ENCODE measurements around the gene TMEM61.

Gene TMEM61

GRCh38 chr1:54965624-54966340 is 14.6 kb upstream of the TMEM61 start:
- Histone ChIP-seq H3K27me3 (ENCODE audit: control insufficient read depth, insufficient read depth, low read length) (no peaks in the 10 kb centered on the region), H3K4me1 (ENCODE audit: control insufficient read depth, insufficient read depth, low read length) (peaks cover 9% of the 10 kb centered on the region), H3K4me3 (ENCODE audit: low read length) (no peak overlapping the region), H3K36me3 (ENCODE audit: control insufficient read depth, insufficient read depth, low read length) (no peaks in the 10 kb centered on the region), H3K9me3 (ENCODE audit: control insufficient read depth, low read length) (no peaks in the 10 kb centered on the region), H3K9ac (ENCODE audit: low read length) (no peak overlapping the region)

DNA sequence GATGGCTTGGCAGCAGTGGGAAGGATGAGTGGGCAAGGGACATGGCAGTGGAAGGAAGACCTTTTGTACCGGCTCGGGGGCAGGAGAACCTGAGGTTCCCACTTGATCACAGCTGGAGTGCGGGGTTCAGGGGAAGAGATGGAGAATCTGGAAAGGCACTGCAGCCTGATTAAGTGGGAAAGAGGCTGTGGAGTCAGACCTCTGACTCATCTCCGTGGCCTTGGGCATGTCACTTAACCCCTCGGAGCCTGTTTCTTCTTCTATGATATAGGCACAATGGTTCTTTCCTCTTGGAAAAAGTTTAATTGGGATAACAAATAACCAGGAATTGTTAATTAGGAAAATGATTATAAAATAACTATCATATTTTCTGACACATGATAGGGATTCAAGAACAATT is 13.1 kb upstream of the TMEM61 start:
- no peak overlapping the region for H3K9ac ChIP-seq (ENCODE audit: low read length)

DNA sequence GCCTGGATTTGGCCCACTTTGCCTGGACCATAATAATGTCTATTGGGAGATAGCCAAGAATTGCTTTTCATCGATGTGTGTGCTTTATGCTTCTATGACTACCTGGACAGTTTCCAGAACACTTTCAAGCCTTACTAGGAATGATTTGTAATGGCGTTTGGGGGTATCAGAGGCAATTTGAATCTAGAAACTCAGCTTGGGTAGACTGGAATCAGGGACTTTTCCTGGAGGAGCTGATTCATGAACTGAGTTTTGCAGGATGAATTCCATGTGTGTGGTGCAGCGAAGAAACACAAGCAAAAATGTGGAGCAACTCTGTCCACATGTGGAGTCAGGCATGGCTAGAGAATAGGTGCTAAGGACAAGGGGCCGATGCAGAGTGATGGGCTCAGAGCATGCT is 11.9 kb upstream of the TMEM61 start:
- Histone ChIP-seq H3K4me3 (ENCODE audit: low read length) (no peak overlapping the region), H3K36me3 (ENCODE audit: control insufficient read depth, insufficient read depth, low read length) (no peaks in the 10 kb centered on the region), H3K9ac (ENCODE audit: low read length) (no peak overlapping the region), H3K27me3 (ENCODE audit: control insufficient read depth, insufficient read depth, low read length) (no peaks in the 10 kb centered on the region), H3K9me3 (ENCODE audit: control insufficient read depth, low read length) (no peaks in the 10 kb centered on the region), H3K4me1 (ENCODE audit: control insufficient read depth, insufficient read depth, low read length) (peaks cover 9% of the 10 kb centered on the region)

More for the DNA sequence above, 13.1 kb upstream of the TMEM61 start:
- Histone ChIP-seq H3K4me1 (ENCODE audit: control insufficient read depth, insufficient read depth, low read length) (peaks cover 9% of the 10 kb centered on the region), H3K9me3 (ENCODE audit: control insufficient read depth, low read length) (no peaks in the 10 kb centered on the region), H3K27me3 (ENCODE audit: control insufficient read depth, insufficient read depth, low read length) (no peaks in the 10 kb centered on the region), H3K36me3 (ENCODE audit: control insufficient read depth, insufficient read depth, low read length) (no peaks in the 10 kb centered on the region), H3K4me3 (ENCODE audit: low read length) (no peak overlapping the region)

GRCh38 chr1:54969879-54970278 is 10.5 kb upstream of the TMEM61 start:
- Histone ChIP-seq H3K27me3 (ENCODE audit: control insufficient read depth, insufficient read depth, low read length) (no peaks in the 10 kb centered on the region), H3K36me3 (ENCODE audit: control insufficient read depth, insufficient read depth, low read length) (no peaks in the 10 kb centered on the region), H3K9ac (ENCODE audit: low read length) (no peak overlapping the region), H3K9me3 (ENCODE audit: control insufficient read depth, low read length) (no peaks in the 10 kb centered on the region), H3K4me1 (ENCODE audit: control insufficient read depth, insufficient read depth, low read length) (peaks cover 9% of the 10 kb centered on the region), H3K4me3 (ENCODE audit: low read length) (no peak overlapping the region)

DNA sequence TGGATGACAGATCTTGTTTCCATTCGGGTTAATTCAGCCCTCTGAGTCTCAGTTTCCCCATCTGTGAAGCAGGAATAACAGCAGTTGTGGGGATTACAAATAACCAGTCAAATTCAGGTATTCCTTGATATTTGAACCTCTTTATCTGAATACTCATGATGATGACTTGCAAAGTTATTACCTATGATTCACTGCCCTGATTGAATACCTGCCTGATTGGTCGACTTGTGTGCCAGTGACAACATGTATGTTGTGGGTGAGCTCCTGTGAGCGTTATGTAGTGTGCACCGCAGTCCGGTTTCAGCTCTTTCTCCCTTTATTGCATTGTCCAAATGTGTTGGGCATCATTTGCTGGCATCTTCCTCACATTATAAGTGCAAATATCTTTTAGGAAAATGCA is 9.5 kb upstream of the TMEM61 start:
- no peaks in the 10 kb centered on the region for H3K36me3 ChIP-seq (ENCODE audit: control insufficient read depth, insufficient read depth, low read length)
- no peaks in the 10 kb centered on the region for H3K9me3 ChIP-seq (ENCODE audit: control insufficient read depth, low read length)
- H3K4me1 ChIP-seq (ENCODE audit: control insufficient read depth, insufficient read depth, low read length), result peaks cover 4% of the 10 kb centered on the region
- H3K9ac ChIP-seq (ENCODE audit: low read length), result no peak overlapping the region
- H3K4me3 ChIP-seq (ENCODE audit: low read length), result no peak overlapping the region
- H3K27me3 ChIP-seq (ENCODE audit: control insufficient read depth, insufficient read depth, low read length), result no peaks in the 10 kb centered on the region

DNA sequence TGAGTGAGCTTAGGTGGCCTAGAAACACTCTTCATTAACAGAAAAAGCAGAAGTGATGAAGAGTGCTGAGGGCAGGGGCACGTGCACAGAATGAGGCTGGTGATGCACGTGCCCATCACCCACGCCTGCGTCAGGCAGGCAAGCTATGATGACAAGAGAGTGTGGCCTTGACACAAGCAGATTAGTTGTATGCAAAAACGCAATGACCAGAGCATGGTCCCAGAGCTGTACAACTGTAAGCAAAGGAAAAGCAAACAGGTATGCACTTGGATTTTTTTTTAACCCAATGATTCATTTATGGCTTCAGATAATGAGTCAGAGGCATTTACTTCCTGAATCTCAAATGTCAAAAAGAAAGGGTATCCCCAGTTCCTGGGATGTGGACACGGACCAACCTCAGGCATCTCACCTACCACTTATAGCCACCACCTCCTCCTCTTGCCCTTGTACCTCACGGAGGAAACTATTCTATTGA is 9.1 kb upstream of the TMEM61 start:
- Histone ChIP-seq H3K4me3 (ENCODE audit: low read length) (no peak overlapping the region), H3K9ac (ENCODE audit: low read length) (no peak overlapping the region), H3K36me3 (ENCODE audit: control insufficient read depth, insufficient read depth, low read length) (no peaks in the 10 kb centered on the region), H3K9me3 (ENCODE audit: control insufficient read depth, low read length) (no peaks in the 10 kb centered on the region), H3K27me3 (ENCODE audit: control insufficient read depth, insufficient read depth, low read length) (no peaks in the 10 kb centered on the region), H3K4me1 (ENCODE audit: control insufficient read depth, insufficient read depth, low read length) (peaks cover 3% of the 10 kb centered on the region)

GRCh38 chr1:54972436-54972835 is 8.0 kb upstream of the TMEM61 start:
- Histone ChIP-seq H3K9ac (ENCODE audit: low read length) (no peak overlapping the region), H3K4me3 (ENCODE audit: low read length) (no peak overlapping the region), H3K9me3 (ENCODE audit: control insufficient read depth, low read length) (no peaks in the 10 kb centered on the region), H3K4me1 (ENCODE audit: control insufficient read depth, insufficient read depth, low read length) (peaks cover 3% of the 10 kb centered on the region), H3K36me3 (ENCODE audit: control insufficient read depth, insufficient read depth, low read length) (no peaks in the 10 kb centered on the region), H3K27me3 (ENCODE audit: control insufficient read depth, insufficient read depth, low read length) (no peaks in the 10 kb centered on the region)

- Histone ChIP-seq H3K27me3 (ENCODE audit: control insufficient read depth, insufficient read depth, low read length) (no peaks in the 10 kb centered on the region), H3K4me3 (ENCODE audit: low read length) (no peak overlapping the region), H3K36me3 (ENCODE audit: control insufficient read depth, insufficient read depth, low read length) (no peaks in the 10 kb centered on the region), H3K4me1 (ENCODE audit: control insufficient read depth, insufficient read depth, low read length) (peaks cover 3% of the 10 kb centered on the region), H3K9me3 (ENCODE audit: control insufficient read depth, low read length) (no peaks in the 10 kb centered on the region), H3K9ac (ENCODE audit: low read length) (peak overlapping the region; percentile 5)
These were observed 7.1 kb upstream of the TMEM61 start for GRCh38 chr1:54973205-54973921.

DNA sequence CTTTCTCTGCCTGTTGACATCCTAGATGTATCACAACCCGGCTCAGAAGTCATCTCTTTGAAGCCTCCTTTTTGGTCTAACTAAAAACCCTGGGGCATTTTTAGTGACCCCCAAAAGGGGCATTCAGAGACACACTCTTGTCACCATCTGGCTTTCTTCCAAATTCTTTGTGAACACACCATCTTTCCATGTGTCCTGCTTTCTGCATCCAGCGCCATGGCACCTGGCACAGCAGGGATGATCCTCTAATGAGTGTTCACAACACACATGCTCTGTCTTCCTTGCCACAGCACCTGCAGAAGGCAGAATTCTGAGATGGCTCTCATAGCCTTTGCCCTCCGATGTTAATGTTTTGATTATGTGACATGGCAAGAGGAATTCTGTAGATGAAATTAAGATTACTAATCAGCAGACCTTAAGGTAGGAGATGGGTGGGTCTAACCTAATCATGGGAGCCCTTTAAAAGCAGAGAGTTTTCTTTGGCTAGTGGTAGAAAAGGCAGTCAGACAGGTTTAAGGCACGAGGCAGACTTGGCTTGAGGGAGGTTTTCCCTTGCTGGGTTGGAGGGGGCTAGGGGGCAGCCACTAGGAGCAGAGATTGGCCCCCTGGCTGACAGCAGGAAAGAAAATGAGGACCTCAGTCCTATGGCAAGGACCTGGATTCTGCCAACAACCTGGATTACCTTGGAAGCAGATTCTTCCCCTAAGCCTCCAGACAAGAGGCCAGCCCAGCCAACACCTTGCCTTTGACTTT is 4.9 kb upstream of the TMEM61 start:
- Histone ChIP-seq H3K36me3 (ENCODE audit: control insufficient read depth, insufficient read depth, low read length) (no peaks in the 10 kb centered on the region), H3K4me3 (ENCODE audit: low read length) (no peak overlapping the region), H3K4me1 (ENCODE audit: control insufficient read depth, insufficient read depth, low read length) (peaks cover 10% of the 10 kb centered on the region), H3K9ac (ENCODE audit: low read length) (no peak overlapping the region), H3K9me3 (ENCODE audit: control insufficient read depth, low read length) (no peaks in the 10 kb centered on the region), H3K27me3 (ENCODE audit: control insufficient read depth, insufficient read depth, low read length) (peaks cover 19% of the 10 kb centered on the region)

DNA sequence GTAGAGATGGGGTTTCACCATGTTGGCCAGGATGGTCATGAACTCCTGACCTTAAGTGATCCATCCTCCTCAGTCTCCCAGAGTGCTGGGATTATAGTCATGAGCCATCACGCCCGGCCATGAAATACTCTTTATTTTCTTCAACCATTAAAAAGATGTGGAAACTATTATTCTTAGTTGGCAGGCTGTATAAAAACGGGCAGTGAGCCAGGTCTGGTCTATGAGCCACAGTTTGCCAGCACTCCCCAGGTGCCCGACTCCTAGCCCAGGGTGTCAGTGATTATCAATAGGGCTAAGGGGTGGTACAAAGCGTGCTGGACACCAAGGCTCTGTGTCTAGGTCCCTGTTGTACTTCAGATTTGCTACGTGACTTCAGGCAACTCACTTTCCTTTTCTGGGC is 3.7 kb upstream of the TMEM61 start:
- no peak overlapping the region for H3K9ac ChIP-seq (ENCODE audit: low read length)
- H3K4me3 ChIP-seq (ENCODE audit: low read length), result no peak overlapping the region
- no peaks in the 10 kb centered on the region for H3K36me3 ChIP-seq (ENCODE audit: control insufficient read depth, insufficient read depth, low read length)
- no peaks in the 10 kb centered on the region for H3K9me3 ChIP-seq (ENCODE audit: control insufficient read depth, low read length)
- peaks cover 27% of the 10 kb centered on the region for H3K27me3 ChIP-seq (ENCODE audit: control insufficient read depth, insufficient read depth, low read length)
- peaks cover 7% of the 10 kb centered on the region for H3K4me1 ChIP-seq (ENCODE audit: control insufficient read depth, insufficient read depth, low read length)

GRCh38 chr1:54977533-54978297 is 2.7 kb upstream of the TMEM61 start:
- H3K4me1 ChIP-seq (ENCODE audit: control insufficient read depth, insufficient read depth, low read length), result peaks cover 7% of the 10 kb centered on the region
- no peak overlapping the region for H3K9ac ChIP-seq (ENCODE audit: low read length)
- H3K9me3 ChIP-seq (ENCODE audit: control insufficient read depth, low read length), result no peaks in the 10 kb centered on the region
- H3K36me3 ChIP-seq (ENCODE audit: control insufficient read depth, insufficient read depth, low read length), result no peaks in the 10 kb centered on the region
- peaks cover 27% of the 10 kb centered on the region for H3K27me3 ChIP-seq (ENCODE audit: control insufficient read depth, insufficient read depth, low read length)
- no peak overlapping the region for H3K4me3 ChIP-seq (ENCODE audit: low read length)

Data from mucosa of stomach (tissue), 1 donor.